ENCODE data around the gene CCL4L2. TPM values are rescaled to one million over a fixed set of nuclear protein-coding genes. Genes with fewer than 3 reads are reported as not detected.
"Not testable (repeated sequence)": the region's sequence is repeated elsewhere in the genome, so short reads cannot be mapped to it uniquely, and the experiment has no call there.

CCL4L2 gene
- polyA plus RNA-seq, 3 donors = 2.1 TPM; not detected in 2

DNA sequence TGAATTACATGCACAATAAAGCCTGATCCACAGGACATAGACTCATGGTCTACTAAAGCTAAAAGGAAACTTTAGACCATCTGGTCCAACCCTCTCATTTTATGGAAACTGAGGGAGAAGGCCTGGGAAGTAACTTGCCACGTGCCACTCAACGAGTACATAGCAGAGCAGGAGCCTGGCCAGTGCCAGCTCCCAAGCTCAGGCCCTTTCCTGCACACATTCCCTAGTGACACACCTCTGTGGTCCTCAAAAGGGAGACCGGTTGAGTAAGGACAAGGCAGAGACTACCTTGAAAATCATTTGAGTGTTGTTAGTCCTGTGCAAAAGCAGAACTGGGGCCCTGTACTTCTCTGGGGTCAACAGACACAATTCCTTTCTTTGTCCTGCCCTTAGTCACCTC, 2.8 kb downstream of the CCL4L2 start:
- H3K27ac ChIP-seq (ENCODE audit: low read depth, low read length) = no peak overlapping the region
- 63 to 90% (median 77%) methylated on average over 3 of the region's 3 CpGs for WGBS, 3 donors

- no peak overlapping the region for H3K27ac ChIP-seq (ENCODE audit: low read depth, low read length)
These were observed 4.1 kb downstream of the CCL4L2 start for GRCh38 chr17:36214918-36215317.

- WGBS, 3 donors = 48 to 67% (median 58%) methylated on average over 7 of the region's 7 CpGs
- not testable (repeated sequence) for H3K27ac ChIP-seq (ENCODE audit: low read depth, low read length)
These were observed 4.8 kb downstream of the CCL4L2 start for GRCh38 chr17:36215406-36216308.

- WGBS, 3 donors = 88 to 97% (median 97%) methylated on average over 1 of the region's 1 CpG
These were observed 8.7 kb downstream of the CCL4L2 start for GRCh38 chr17:36219556-36219955.

GRCh38 chr17:36220737-36221580, 10.1 kb downstream of the CCL4L2 start:
- 75 to 84% (median 78%) methylated on average over 3 of the region's 3 CpGs for WGBS, 3 donors
- H3K27ac ChIP-seq (ENCODE audit: low read depth, low read length) = not testable (repeated sequence)

More at GRCh38 chr17:36219556-36219955, 8.7 kb downstream of the CCL4L2 start:
- H3K27ac ChIP-seq (ENCODE audit: low read depth, low read length) = not testable (repeated sequence)

GRCh38 chr17:36221581-36222100, 10.8 kb downstream of the CCL4L2 start:
- WGBS, 3 donors = 78 to 87% (median 85%) methylated on average over 4 of the region's 4 CpGs
- not testable (repeated sequence) for H3K27ac ChIP-seq (ENCODE audit: low read depth, low read length)

DNA sequence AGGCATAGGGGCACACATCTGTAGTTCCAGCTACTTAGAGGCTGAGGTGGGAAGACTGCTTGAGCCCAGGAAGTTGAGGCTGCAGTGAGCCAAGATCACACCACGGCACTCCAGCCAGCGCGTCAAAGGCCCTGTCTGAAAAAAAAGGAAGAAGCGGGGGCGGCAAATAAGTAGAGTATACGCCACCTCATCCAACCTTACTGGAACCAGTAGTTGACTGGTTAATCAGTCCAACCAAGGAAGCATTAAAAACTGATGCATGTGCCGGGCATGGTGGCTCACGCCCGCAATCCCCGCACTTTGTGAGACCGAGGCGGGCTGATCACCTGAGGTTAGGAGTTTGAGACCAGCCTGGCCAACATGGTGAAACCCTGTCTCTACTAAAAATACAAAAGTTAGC, 12.1 kb downstream of the CCL4L2 start:
- not testable (repeated sequence) for H3K27ac ChIP-seq (ENCODE audit: low read depth, low read length)
- 84 to 91% (median 90%) methylated on average over 9 to 12 of the region's 12 CpGs for WGBS, 3 donors

GRCh38 chr17:36229644-36230043, 18.8 kb downstream of the CCL4L2 start:
- not testable (repeated sequence) for H3K27ac ChIP-seq (ENCODE audit: low read depth, low read length)
- 37 to 51% (median 51%) methylated on average over 4 of the region's 5 CpGs for WGBS, 3 donors

GRCh38 chr17:36242046-36242445, 31.2 kb downstream of the CCL4L2 start:
- H3K27ac ChIP-seq (ENCODE audit: low read depth, low read length) = not testable (repeated sequence)
- WGBS, 3 donors = 64 to 75% (median 74%) methylated on average over 3 of the region's 4 CpGs

Other genes starting within 250 kb of the CCL4L2 start
- gene CCL16, start 229.6 kb upstream of the CCL4L2 start, polyA plus RNA-seq = under 1 TPM; 0.09 to 0.45 (median 0.17) TPM
- 100 to 1,000 TPM in 1 of 3 donors, 10 to 100 TPM in 2; 30.9 to 170 (median 91.0) TPM for gene CCL14, start 224.3 kb upstream of the CCL4L2 start, polyA plus RNA-seq
- under 1 TPM in 1 of 3 donors, not detected in 2; 0.07 TPM for gene CCL15, start 209.5 kb upstream of the CCL4L2 start, polyA plus RNA-seq
- 1 to 10 TPM in 2 of 3 donors, under 1 TPM in 1; 0.66 to 5.3 (median 2.4) TPM for gene CCL23, start 193.1 kb upstream of the CCL4L2 start, polyA plus RNA-seq
- 10 to 100 TPM in 1 of 3 donors, 1 to 10 TPM in 2; 1.4 to 12.0 (median 2.4) TPM for gene CCL18, start 146.8 kb upstream of the CCL4L2 start, polyA plus RNA-seq
- 1 to 10 TPM in 2 of 3 donors, under 1 TPM in 1; 0.70 to 9.2 (median 5.4) TPM for gene CCL3, start 120.9 kb upstream of the CCL4L2 start, polyA plus RNA-seq
- gene CCL4, start 107.2 kb upstream of the CCL4L2 start, polyA plus RNA-seq = 1 to 10 TPM in 2 of 3 donors, under 1 TPM in 1; 0.84 to 9.4 (median 4.8) TPM
- gene TBC1D3B, start 34.4 kb upstream of the CCL4L2 start, polyA plus RNA-seq = 1 to 10 TPM in 1 of 3 donors, under 1 TPM in 1, not detected in 1; 0.82 to 1.5 TPM
- under 1 TPM in 1 of 3 donors, not detected in 2; 0.82 TPM for gene CCL3L1, start 14.3 kb upstream of the CCL4L2 start, polyA plus RNA-seq
- gene TBC1D3I, start 53.5 kb downstream of the CCL4L2 start, polyA plus RNA-seq = under 1 TPM in 2 of 3 donors, not detected in 1; 0.12 to 0.66 TPM
- gene TBC1D3G, start 112.8 kb downstream of the CCL4L2 start, polyA plus RNA-seq = 1 to 10 TPM in 1 of 3 donors, not detected in 2; 6.2 TPM
- not detected for gene TBC1D3H, start 177.4 kb downstream of the CCL4L2 start, polyA plus RNA-seq

Measured in adipose tissue (tissue), 3 donors.